KMS-11 (cell line): ENCODE results near the gene BRINP2.

Experiments
- H2AFZ ChIP-seq: fragments of 200-600 bp; sonication (generic); 2 replicates; pipeline ENCODE4 v1.6.1; 2016; ENCODE audit warnings: antibody characterized with exemption, mixed run types, low read depth
- H3K27ac ChIP-seq: fragments of 200-600 bp; sonication (generic); 2 replicates; pipeline ENCODE4 v1.6.1; 2016; ENCODE audit warnings: mild to moderate bottlenecking, mixed run types
- H3K27me3 ChIP-seq: fragments of 200-600 bp; sonication (generic); 2 replicates; pipeline ENCODE4 v1.6.1; 2017; ENCODE audit warnings: mild to moderate bottlenecking, low read depth, mixed run types, moderate library complexity; ENCODE audit not compliant: insufficient read depth
- H3K36me3 ChIP-seq: fragments of 200-600 bp; sonication (generic); 2 replicates; pipeline ENCODE4 v1.6.1; 2017; ENCODE audit warnings: mild to moderate bottlenecking, mixed run types; ENCODE audit not compliant: insufficient read depth
- H3K4me1 ChIP-seq: fragments of 200-600 bp; sonication (generic); 2 replicates; pipeline ENCODE4 v1.6.1; 2016; ENCODE audit warnings: mild to moderate bottlenecking, low read depth, mixed run types; ENCODE audit not compliant: poor library complexity, severe bottlenecking
- H3K4me2 ChIP-seq: fragments of 200-600 bp; sonication (generic); 2 replicates; pipeline ENCODE4 v1.7.0; 2016; ENCODE audit warnings: mild to moderate bottlenecking, mixed run types
- H3K4me3 ChIP-seq: fragments of 200-600 bp; sonication (generic); IDR thresholded peaks from 2 replicates; pipeline ENCODE4 v1.6.1; 2017; ENCODE audit warnings: low read depth, low read length, mixed read lengths; ENCODE audit not compliant: insufficient read depth
- H3K79me2 ChIP-seq: fragments of 200-600 bp; sonication (generic); 2 replicates; pipeline ENCODE4 v1.6.1; 2016; ENCODE audit warnings: low read depth, mixed run types; ENCODE audit not compliant: insufficient read depth
- H3K9ac ChIP-seq: fragments of 200-600 bp; sonication (generic); 2 replicates; pipeline ENCODE4 v1.6.1; 2016; ENCODE audit warnings: mild to moderate bottlenecking, mixed run types
- H4K20me1 ChIP-seq: fragments of 200-600 bp; sonication (generic); 2 replicates; pipeline ENCODE4 v1.6.1; 2016; ENCODE audit warnings: mild to moderate bottlenecking, mixed run types; ENCODE audit not compliant: insufficient read depth
- TF ChIP-seq, protein P1 (sequence below): fragments of 200-600 bp; sonication (generic); conservative IDR thresholded peaks from 2 replicates; pipeline ENCODE4 v1.6.1; 2017; ENCODE audit warnings: low read depth, mild to moderate bottlenecking, antibody characterized with exemption, low read length, moderate library complexity, mixed read lengths

BRINP2 gene

GRCh38 chr1:177128665-177129281 is 42.0 kb upstream of the BRINP2 start:
- Histone ChIP-seq H3K27me3 (no peaks in the 10 kb centered on the region), H3K27ac (no peak overlapping the region), H2AFZ (no peak overlapping the region), H3K79me2 (no peaks in the 10 kb centered on the region), H3K4me2 (no peak overlapping the region), H3K9ac (no peak overlapping the region), H4K20me1 (no peaks in the 10 kb centered on the region), H3K4me3 (no peak overlapping the region), H3K36me3 (no peaks in the 10 kb centered on the region), H3K4me1 (no peaks in the 10 kb centered on the region)
- TF ChIP-seq, protein P1, sequence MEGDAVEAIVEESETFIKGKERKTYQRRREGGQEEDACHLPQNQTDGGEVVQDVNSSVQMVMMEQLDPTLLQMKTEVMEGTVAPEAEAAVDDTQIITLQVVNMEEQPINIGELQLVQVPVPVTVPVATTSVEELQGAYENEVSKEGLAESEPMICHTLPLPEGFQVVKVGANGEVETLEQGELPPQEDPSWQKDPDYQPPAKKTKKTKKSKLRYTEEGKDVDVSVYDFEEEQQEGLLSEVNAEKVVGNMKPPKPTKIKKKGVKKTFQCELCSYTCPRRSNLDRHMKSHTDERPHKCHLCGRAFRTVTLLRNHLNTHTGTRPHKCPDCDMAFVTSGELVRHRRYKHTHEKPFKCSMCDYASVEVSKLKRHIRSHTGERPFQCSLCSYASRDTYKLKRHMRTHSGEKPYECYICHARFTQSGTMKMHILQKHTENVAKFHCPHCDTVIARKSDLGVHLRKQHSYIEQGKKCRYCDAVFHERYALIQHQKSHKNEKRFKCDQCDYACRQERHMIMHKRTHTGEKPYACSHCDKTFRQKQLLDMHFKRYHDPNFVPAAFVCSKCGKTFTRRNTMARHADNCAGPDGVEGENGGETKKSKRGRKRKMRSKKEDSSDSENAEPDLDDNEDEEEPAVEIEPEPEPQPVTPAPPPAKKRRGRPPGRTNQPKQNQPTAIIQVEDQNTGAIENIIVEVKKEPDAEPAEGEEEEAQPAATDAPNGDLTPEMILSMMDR, result no peak

- no peak overlapping the region for H3K9ac ChIP-seq
- no peak overlapping the region for H3K4me2 ChIP-seq
- H4K20me1 ChIP-seq, result no peaks in the 10 kb centered on the region
- H3K27me3 ChIP-seq, result no peaks in the 10 kb centered on the region
- H2AFZ ChIP-seq, result no peak overlapping the region
- no peaks in the 10 kb centered on the region for H3K79me2 ChIP-seq
- TF ChIP-seq, protein P1, result no peak
- H3K4me3 ChIP-seq, result no peak overlapping the region
- no peaks in the 10 kb centered on the region for H3K36me3 ChIP-seq
- no peak overlapping the region for H3K27ac ChIP-seq
- no peaks in the 10 kb centered on the region for H3K4me1 ChIP-seq
Observed at GRCh38 chr1:177130451-177130945, 40.3 kb upstream of the BRINP2 start.

DNA sequence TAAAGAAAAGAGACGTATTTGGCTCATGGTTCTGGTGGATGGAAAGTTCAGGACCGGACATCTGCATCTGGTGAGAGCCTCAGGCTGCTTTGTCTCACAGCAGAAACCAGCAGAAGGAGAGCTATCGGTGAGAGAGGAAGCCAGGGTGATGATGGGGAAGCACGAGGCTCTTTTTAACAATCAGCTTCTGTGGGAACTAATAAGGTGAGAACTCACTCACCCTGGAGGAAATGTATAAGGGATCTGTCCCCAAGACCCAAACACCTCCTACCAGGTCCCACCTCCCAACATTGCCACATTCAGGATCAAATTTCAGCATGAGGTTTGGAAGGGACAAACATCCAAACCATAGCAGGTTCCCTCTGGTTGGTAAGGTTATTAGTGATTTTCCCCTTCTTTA is 39.0 kb upstream of the BRINP2 start:
- no peak overlapping the region for H2AFZ ChIP-seq
- H3K4me1 ChIP-seq, result no peaks in the 10 kb centered on the region
- no peak overlapping the region for H3K4me2 ChIP-seq
- H3K27me3 ChIP-seq, result no peaks in the 10 kb centered on the region
- H3K9ac ChIP-seq, result no peak overlapping the region
- no peaks in the 10 kb centered on the region for H3K36me3 ChIP-seq
- no peaks in the 10 kb centered on the region for H4K20me1 ChIP-seq
- TF ChIP-seq, protein P1, result no peak
- no peaks in the 10 kb centered on the region for H3K79me2 ChIP-seq
- H3K4me3 ChIP-seq, result no peak overlapping the region
- H3K27ac ChIP-seq, result no peak overlapping the region

GRCh38 chr1:177132141-177132540 is 38.6 kb upstream of the BRINP2 start:
- Histone ChIP-seq H3K4me1 (no peaks in the 10 kb centered on the region), H3K4me2 (no peak overlapping the region), H2AFZ (no peak overlapping the region), H3K27me3 (no peaks in the 10 kb centered on the region), H3K4me3 (no peak overlapping the region), H3K9ac (no peak overlapping the region), H3K36me3 (no peaks in the 10 kb centered on the region), H4K20me1 (no peaks in the 10 kb centered on the region), H3K27ac (no peak overlapping the region), H3K79me2 (no peaks in the 10 kb centered on the region)
- TF ChIP-seq, protein P1, result no peak
